NOMO-1 treated with dmso at 0.1 percent for 144 hours (cell line): ENCODE data around the gene TLDC2.
"Not testable (repeated sequence)": the region's sequence is repeated elsewhere in the genome, so short reads cannot be mapped to it uniquely, and the experiment has no call there.

Experiments used
- DNase-seq: peaks from one replicate; lab custom pipeline; 2025; ENCODE audit not compliant: unreplicated experiment; lab: John Stamatoyannopoulos, UW

Gene TLDC2

DNA sequence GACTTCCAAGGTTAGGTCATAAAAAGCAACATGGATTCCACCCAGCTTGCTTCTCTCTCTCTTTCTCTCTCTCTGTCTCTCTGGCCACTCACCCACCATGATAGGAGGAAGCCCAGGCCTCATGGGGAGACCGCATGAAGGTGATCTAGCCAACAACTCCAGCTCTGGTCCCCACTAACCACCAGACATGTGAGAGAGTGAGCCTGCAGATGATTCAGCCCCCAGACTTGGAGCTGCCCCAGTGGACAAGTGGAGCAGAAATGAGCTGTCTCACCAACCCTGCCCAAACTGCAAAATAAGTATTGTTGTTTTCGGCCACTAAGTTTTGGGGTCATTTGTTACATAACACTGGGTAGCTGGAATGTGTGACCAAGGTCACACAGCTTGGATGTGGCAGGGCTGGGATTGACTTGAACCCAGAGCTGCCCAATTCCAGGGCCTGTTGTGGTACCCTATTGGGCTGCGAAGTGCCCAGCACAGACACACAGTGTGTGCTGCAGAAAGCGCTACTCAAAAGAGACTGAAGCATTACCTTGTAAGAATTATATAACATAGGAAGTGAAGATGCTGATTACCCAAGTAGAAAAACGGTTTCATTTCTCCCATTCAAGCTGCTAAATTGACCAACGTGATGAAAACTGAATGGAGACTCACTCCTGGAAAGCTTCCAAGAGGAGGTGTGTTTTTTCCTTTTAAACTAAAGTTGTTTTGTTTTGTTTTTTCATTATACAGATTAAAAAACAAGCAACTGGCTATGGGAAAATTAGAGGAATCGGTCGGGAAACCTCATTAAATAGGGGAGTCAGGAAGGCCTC is 9.1 kb upstream of the TLDC2 start:
- DNase-seq: no peak

DNA sequence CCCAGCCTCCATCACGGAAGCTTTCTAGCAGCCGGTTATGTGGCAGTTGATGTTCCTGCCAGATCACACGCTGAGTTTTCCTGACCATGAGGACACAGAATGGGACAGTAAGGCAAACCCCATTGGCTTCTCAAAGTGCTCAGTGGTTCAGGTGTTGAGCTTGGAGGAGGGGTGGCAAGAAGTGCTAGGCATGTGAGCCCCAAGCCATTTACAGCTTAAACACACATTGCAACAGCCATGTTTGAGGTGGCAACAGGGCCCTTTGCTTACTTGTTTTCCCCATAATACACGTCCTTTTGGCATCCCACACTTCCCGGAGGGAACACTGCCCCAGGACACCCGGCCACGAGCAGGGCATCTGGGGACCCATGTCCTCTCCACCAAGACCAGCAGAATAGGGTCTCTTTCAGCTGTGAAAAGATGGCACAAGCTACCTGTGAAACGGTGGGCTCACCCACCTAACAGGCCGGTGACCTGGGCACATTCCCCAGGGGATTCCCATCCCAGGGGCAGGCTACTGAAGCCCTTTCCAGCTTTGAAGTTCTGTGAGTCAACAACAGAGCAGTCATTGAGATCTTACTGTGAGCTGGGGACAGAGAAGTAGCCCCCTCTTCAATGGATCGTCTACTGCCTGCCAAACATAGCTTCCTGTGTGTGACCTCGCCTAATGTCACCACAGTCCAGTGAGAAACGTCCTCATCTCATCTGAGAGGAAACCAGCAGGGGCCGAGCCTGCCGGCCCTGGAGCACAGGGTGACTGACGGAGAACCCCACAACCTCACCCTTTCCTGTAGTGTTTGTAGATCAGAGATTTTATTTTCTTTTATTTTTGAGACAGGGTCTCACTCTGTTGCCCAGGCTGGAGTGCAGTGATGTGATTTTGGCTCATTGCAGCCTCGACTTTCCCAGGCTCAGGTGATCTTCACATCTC is 4.0 kb upstream of the TLDC2 start:
- DNase-seq: no peak

DNA sequence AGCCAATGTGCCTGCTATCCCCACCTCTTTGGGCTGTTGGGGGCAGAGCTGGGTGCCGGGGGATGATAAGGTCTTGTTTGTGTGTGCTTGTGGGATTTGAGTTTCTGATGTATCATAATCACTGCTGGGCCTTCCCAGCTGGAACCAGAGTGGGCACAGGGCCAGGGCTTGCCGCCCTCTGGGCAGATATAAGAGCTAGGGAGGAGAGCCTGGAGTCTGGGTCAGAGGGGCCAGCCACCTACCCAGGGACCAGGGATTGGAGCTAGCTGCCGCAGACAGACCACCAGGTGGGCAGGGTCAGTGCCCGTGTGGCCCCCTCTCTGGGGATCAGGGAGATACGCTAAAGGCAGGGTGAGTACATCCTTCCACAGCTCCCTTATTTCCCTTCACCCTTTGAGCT is 3.1 kb upstream of the TLDC2 start:
- no peak for DNase-seq

DNA sequence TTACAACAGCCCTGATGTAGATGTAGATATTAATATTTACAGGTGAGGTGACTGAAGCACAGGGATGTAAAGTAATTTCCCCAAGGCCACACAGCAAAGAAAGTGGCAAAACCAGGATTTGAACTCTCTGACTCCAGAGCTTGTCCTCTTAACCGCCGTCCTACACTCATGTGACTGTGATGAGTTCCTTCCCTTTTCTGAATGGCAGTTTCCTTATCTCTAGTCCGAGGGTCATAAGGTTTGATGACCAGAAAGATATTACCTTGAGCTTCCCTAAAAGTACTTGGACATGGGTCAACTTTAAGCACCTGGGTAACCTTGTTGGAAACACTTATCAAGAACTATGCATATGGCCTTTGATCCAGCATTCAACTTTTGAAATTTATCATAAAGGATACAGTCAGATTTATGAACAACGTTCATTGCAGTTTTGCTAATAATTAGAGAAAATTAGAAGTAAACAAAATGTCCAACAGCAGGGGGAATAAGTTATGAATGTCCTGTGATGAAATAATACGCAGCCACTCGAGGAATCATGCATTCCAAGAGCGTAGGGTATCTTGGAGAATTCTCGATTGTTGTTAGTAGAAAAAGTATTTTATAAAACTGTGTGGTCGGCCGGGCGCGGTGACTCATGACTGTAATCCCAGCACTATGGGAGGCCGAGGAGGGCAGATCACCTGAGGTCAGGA is 2.3 kb upstream of the TLDC2 start:
- no peak for DNase-seq

DNA sequence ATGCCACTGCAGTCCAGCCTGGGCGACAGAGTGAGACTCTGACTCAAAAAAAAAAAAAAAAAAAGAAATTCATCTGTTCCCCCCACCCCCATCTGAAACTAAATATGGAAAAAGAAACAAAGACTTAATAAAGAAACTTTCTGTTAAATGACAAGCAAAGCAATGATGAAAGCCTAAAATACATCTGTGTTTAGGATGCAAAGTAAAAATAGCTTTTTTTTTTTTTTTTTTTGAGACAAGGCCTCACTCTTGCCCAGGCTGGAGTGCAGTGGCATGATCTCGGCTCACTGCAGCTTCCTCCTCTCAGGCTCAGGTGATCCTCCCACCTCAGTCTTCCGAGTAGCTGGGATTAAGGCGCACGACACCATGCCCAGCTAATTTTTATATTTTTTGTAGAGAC is 845 bp upstream of the TLDC2 start:
- not testable (repeated sequence) for DNase-seq

DNA sequence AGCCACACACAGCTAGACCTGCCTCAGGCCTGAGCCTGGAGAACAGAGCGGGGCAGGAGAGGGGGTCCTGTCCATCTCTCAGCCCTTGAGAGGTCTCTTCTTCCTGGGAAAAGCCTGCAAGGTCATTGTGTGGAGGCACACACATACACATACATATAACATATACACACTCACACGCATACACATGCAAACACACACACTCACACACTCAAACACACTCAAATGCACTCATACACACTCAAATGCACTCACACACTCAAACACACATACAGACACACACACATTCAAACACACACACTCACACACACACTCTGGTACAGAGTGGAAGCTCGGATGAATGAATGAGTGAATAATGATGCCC is 515 bp downstream of the TLDC2 start:
- no peak for DNase-seq

DNA sequence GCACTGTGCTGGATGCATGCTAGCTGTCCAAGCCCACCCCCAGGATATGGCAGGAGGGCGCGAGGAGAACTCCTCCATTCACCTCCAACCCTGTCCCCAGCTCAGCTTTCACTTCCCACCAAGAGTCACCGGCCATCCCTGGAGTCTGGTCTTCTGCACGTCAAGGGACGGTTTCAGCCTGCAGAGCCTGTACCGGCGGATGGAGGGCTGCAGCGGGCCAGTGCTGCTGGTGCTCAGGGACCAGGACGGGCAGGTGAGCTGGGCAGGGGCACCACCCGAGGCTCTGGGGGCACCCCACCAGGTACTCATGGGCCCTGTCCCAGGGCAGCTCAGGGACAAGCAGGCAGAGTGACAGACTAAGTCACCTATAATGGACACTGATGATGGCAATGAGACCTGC is 3.0 kb downstream of the TLDC2 start:
- no peak for DNase-seq

DNA sequence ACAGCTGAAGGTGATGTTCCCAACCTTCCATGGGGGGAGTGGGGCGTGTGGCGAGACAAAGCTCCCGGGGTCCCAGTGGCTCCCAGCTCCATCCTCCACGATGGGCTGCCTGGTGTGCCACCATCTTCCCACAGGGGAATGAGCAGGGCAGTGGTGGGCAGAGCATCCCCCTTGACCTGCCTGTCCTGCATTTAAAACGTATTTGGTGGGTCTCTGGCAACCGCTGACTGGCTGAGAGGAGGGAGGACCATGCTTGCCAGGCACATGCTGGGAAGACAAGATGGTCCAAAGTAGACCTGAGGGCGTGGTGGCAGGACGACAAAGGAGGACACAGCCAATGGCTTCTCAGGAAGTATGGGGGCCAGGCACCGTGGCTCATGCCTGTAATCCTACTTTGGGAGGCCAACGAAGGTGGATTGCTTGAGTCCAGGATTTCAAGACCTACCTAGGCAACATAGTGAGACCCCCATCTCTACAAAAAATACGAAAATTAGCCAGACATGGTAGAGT is 4.9 kb downstream of the TLDC2 start:
- DNase-seq: no peak

DNA sequence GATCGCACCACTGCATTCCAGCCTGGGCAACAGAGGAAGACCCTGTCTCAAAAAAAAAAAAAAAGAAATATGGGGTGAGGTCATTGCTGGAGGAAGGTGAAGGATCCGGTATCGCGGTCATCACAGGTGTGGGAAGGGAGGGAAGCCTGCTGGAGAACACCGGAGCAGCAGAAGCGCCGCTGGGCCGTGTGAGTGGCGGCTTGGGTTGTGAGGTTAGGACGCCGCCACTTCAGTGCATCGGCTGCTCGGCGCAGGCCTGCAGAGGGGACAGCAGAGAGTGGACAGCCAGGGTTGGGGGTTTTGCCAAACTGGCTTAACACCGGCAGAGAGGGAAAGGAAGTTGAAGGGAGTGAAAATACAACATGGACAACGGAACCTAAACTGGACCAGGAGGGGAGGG is 5.4 kb downstream of the TLDC2 start:
- no peak for DNase-seq

DNA sequence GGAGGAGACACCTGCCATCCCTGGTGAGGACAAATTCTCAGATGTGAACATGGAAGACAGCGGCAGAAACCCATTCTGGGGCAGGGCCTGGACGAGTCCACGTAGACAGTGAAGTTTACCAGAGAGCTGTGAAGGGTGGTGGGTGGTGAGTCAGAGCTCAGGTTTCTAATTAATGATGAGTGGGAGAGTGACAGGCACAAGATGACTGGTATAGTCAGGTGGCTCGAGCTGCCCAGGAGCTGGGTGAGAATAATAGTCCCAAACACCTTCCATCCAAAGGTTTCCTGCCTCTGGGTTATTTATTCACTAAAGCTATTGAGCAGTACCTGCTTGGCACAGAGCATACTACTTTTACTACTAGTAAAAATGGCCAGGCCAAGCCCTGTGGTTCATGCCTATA is 6.0 kb downstream of the TLDC2 start:
- DNase-seq: no peak

DNA sequence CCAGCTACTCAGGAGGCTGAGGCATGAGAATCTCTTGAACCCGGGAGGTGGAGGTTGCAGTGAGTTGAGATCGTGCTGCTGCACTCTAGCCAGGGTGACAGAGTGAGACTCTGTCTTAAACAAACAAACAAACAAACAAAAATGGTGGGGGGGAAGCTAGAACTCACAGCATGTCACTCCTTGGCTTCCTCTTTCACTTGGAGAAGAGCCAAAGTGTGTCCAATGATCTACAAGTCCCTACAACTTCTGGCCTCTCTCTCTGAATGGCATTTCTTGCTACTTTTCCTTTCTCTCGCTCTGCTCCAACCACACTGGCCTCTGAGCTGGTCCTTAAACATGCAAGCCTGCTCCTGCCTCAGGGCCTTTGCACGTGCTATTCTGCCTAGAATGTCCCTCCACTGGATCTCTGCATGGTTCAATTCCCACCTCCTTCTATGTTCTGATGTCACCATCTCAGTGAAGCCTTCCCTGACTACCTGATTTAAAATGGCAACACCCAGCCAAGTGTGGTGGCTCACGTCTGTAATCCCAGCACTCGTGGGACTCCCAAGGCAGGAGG is 8.1 kb downstream of the TLDC2 start:
- DNase-seq: no peak

DNA sequence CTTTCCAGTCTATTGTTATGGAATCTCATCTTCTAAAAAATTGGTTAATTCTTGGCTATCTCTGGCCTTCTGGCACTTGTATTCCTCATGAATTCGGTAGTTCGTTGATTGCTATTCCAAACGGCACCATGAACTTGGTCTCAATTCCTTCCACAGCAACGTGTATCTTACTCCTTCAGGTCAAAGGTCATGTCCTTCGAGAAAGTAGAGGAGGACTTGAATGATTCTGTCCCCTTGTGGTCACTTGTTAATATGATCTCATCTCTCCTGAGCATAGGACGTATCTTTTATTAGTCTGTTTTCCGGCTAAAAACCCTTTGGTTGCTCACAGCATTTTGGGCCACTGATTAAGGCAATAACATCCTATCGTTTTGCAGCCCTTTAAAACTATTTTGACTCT is 9.4 kb downstream of the TLDC2 start:
- DNase-seq: no peak

DNA sequence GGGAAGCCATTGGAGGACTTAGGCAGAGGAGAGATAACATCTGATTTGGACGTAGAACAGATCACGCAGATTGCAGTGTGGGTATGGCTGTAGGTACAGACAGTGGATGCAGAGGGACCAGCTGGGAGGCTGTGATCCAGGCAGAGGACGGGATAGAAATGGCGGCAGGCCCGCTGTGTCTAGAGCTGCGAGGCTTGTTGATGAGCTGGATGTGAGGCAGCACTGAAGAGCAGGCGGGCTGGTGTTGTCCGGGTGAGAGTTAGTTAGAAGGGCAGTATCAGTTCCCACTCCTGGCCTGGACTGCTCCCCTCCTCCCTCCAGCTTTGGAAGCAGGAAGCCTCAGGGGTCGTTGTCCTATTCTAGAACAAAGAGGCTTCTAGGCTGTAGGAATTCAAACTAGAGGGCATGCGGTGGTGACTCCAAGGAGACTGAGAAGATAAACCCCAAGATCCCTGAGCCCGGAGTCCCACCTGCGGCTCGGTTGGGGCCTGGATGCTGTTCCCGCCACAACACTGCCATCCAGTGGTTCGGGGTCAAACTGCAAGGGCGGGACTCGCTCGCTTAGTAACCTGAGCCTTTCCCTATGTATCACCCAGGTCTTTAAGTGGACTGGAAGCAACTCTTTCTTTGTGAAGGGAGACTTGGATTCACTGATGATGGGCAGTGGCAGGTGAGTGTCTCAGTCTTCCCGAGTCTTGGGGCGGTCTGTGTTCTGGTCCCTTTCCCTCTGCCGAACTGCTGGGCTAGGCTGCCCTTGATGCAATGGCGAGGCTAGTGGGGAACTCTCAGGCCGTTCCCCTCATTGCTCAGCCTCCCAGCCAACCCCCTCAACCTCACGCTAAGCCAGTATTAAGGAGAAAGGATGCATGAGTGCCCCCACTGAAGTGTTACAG is 11.2 kb downstream of the TLDC2 start:
- DNase-seq: peak; percentile 58

DNA sequence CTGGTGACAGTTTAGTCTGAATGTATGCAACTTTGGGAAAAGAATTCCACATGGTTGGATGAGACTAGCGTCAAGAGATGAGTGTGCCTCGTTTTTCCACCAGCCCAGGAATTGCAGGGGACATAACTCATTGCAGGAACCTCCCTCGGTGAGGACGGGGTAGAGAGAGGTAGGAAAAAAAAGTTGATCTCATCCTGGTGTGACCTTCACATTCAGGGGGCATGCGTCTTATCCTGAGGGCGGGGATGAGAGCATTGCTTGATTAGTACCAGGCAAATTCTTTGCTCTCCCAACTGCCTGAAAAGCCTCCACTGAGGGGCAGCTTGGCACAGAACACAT is 11.8 kb downstream of the TLDC2 start:
- no peak for DNase-seq

DNA sequence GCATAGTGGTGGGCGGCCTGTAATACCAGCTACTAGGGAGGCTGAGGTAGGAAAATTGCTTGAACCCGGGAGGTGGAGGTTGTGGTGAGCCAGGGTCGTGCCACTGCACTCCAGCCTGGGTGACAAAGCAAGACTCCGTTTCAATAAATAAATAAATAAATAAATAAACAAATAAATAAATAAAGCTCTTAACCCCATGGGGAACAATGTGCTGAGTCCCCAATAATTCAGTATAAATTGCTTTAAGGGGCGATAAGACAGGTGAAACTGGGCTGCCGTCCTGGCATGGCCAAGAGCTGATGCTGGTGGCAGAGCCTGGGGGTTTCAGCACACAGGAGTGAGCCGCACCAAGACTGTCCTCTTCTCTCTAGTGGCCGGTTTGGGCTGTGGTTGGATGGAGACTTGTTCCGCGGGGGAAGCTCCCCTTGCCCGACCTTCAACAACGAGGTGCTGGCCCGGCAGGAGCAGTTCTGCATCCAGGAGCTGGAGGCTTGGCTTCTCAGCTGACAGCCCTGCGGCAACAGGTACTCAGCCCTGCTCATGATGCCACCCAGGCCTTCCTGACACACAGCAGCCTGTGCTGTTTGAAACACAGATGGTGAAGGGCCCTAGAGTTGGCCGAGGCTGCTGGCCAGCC is 13.1 kb downstream of the TLDC2 start:
- no peak for DNase-seq

DNA sequence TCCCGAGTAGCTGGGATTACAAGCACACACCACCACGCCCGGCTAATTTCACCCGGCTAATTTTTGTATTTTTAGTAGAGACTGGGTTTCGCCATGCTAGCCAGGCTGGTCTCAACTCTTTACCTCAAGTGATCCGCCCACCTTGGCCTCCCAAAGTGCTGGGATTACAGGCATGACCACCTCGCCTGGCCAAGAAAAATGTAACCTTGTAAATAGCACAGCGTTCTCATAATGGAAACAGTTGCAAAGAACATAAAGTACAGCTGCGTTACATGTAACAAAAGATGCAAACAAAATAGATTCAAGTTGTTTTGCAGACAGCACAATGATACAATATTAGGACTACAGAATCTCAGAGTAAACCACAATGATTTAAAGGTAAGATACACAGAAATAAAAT is 14.6 kb downstream of the TLDC2 start:
- DNase-seq: no peak

DNA sequence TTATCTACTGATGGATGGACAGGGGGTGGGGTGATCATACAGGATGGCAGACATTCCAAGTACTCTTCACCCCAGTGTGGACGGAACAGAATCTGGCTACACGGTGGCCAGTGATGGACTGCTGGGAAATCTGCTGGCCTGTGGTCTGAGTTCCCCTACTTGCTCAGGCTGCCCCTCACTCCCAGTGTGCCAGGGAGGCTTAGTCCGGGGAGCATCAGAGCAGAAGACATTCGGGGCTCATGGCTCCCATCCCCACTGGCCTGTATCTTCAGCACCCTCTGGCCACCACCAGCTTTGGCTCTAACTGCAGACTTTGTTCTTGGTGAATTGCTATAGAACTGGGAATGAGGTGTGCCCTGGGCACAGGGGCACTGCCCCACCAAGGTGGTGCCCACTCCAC is 15.3 kb downstream of the TLDC2 start:
- DNase-seq: no peak

DNA sequence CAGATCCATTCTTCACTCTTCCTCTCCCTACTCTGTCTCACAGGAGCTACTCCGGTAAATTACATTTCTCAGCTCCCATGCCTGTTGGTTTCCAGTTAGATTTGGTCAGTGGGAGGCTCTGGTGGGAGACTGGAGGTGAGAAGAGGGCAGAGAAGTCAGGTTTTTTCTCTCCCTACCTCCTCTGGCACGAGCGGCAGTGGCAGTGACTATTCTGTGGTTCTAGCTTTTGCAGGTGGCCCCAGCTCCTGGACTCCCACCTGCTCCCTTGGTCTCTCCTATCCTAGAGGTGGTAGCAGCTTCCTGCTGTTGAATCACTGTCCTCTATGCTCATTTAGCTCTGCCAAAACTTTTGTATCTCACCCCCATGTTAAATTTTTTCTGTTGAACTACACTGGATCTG is 17.9 kb downstream of the TLDC2 start:
- DNase-seq: no peak

DNA sequence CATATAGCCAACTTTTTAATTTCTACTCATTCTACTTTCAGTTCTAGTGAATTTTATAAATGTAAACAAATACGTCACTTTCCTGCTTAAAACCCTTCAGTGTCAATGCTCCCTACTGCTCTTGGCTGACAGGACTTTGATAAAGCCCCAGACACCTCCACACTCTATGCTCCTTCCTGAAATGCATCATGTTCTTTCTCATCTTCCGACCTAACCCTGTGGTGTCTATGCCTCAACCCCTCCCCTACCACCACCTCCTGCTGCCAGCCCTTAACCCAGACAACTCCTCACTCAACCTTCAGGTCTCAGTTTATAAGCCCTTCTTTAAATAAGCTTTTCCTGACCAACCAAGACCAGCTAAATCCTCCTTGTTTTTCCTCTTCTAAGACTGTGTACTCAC is 19.1 kb downstream of the TLDC2 start:
- no peak for DNase-seq

DNA sequence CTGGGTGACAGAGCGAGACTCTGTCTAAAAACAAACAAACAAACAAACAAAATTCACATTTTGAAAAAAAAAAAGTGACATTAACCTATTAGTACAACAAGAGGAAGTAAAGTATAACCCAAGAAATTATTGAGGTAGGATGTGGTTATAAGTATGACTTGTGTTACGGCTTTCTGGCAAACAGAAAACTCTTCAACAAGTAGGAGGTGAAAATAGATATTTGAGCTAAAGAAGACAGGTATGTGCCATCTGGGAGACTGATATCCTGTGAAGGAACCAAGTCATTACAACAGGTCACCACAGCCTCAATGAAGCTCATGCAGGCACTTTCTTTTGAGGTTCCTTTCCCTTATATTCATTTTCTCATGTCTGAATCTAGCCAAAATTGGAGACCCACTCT is 28.8 kb downstream of the TLDC2 start:
- no peak for DNase-seq
